PC-9 (cell line): ENCODE measurements around the gene UMAD1. TPM values are rescaled to one million over a fixed set of nuclear protein-coding genes. Genes with fewer than 3 reads are reported as not detected.

Source experiments
- BruUV-seq: library from RNA; stranded (reverse); fragments of 400-500 nt; replicated peaks from 2 replicates; lab custom pipeline; 2021; lab: Mats Ljungman, UMichigan
- CTCF ChIA-PET: fragments of 300-600 bp; sonication (Branson Sonifier 250); formaldehyde crosslinking; loops from one replicate; lab custom pipeline; 2022; ENCODE audit warnings: antibody characterized with exemption; lab: Charles Lee
- POLR2A ChIA-PET: fragments of 300-600 bp; sonication (Branson Sonifier 250); formaldehyde crosslinking; loops from one replicate; lab custom pipeline; 2022; ENCODE audit warnings: antibody characterized with exemption; ENCODE audit not compliant: unreplicated experiment; lab: Charles Lee
- DNase-seq, 2 experiments: peaks; one replicate each; pipeline versions ENCODE4 v3.0.0 to v3.0.0-alpha.2; 2015 to 2022; ENCODE audit warnings: mixed read lengths in 1 of 2
- H2AFZ ChIP-seq: fragments of 200-600 bp; sonication (generic); 2 replicates; pipeline ENCODE4 v1.8.1; 2017; ENCODE audit warnings: antibody characterized with exemption
- H3F3A ChIP-seq: fragments of 200-600 bp; sonication (generic); 2 replicates; pipeline ENCODE4 v1.8.1; 2017; ENCODE audit warnings: antibody characterized with exemption, mild to moderate bottlenecking, low read depth; ENCODE audit not compliant: insufficient read depth
- H3K27ac ChIP-seq: fragments of 200-600 bp; sonication (generic); 2 replicates; pipeline ENCODE4 v1.6.1; 2016; ENCODE audit warnings: mixed run types
- H3K27me3 ChIP-seq: fragments of 200-600 bp; sonication (generic); 2 replicates; pipeline ENCODE4 v1.6.1; 2016; ENCODE audit warnings: low read depth, mixed run types; ENCODE audit not compliant: insufficient read depth
- H3K36me3 ChIP-seq: fragments of 200-600 bp; sonication (generic); 2 replicates; pipeline ENCODE4 v1.6.1; 2016; ENCODE audit warnings: low read depth, mixed run types
- H3K4me1 ChIP-seq: fragments of 200-600 bp; sonication (generic); replicated peaks from 2 replicates; pipeline ENCODE4 v1.6.1; 2016; ENCODE audit warnings: mixed run types; ENCODE audit not compliant: insufficient read depth
- H3K4me2 ChIP-seq: fragments of 200-600 bp; sonication (generic); 2 replicates; pipeline ENCODE4 v1.6.1; 2017; ENCODE audit warnings: mixed run types
- H3K4me3 ChIP-seq: fragments of 200-600 bp; sonication (generic); 2 replicates; pipeline ENCODE4 v1.6.1; 2016; ENCODE audit warnings: mixed run types
- H3K79me2 ChIP-seq: fragments of 200-600 bp; sonication (generic); 2 replicates; pipeline ENCODE4 v1.6.1; 2017; ENCODE audit warnings: low read depth, mixed run types
- H3K9me2 ChIP-seq: fragments of 200-600 bp; sonication (generic); 2 replicates; pipeline ENCODE4 v1.8.1; 2017; ENCODE audit warnings: mild to moderate bottlenecking; ENCODE audit not compliant: insufficient read depth
- H3K9me3 ChIP-seq: fragments of 200-600 bp; sonication (generic); 2 replicates; pipeline ENCODE4 v1.8.1; 2016; ENCODE audit warnings: low read depth; ENCODE audit not compliant: insufficient read depth
- H4K20me1 ChIP-seq: fragments of 200-600 bp; sonication (generic); 2 replicates; pipeline ENCODE4 v1.8.1; 2017; ENCODE audit not compliant: insufficient read depth
- EZH2 ChIP-seq: fragments of 200-600 bp; sonication (generic); IDR thresholded peaks from 2 replicates; pipeline ENCODE4 v1.8.0; 2017; ENCODE audit warnings: antibody characterized with exemption, low read depth
- intact Hi-C: fragments of 100-400 bp; cut with micrococcal nuclease; formaldehyde crosslinking; loops from one replicate; pipeline ENCODE4 v1.10.0; 2022; ENCODE audit not compliant: unreplicated experiment
- total RNA-seq: library from RNA; stranded (reverse); gene quantifications from 2 replicates; pipeline ENCODE4 v1.2.3, GENCODE V29; 2021
- TF ChIP-seq, protein P1 (sequence below): fragments of 200-600 bp; sonication (generic); conservative IDR thresholded peaks from 2 replicates; pipeline ENCODE4 v1.6.1; 2017; ENCODE audit warnings: mixed run types, antibody characterized with exemption, mild to moderate bottlenecking, moderate library complexity

UMAD1 gene
- total RNA-seq, 1 experiment from 2014 or later = 20.5 TPM

DNA sequence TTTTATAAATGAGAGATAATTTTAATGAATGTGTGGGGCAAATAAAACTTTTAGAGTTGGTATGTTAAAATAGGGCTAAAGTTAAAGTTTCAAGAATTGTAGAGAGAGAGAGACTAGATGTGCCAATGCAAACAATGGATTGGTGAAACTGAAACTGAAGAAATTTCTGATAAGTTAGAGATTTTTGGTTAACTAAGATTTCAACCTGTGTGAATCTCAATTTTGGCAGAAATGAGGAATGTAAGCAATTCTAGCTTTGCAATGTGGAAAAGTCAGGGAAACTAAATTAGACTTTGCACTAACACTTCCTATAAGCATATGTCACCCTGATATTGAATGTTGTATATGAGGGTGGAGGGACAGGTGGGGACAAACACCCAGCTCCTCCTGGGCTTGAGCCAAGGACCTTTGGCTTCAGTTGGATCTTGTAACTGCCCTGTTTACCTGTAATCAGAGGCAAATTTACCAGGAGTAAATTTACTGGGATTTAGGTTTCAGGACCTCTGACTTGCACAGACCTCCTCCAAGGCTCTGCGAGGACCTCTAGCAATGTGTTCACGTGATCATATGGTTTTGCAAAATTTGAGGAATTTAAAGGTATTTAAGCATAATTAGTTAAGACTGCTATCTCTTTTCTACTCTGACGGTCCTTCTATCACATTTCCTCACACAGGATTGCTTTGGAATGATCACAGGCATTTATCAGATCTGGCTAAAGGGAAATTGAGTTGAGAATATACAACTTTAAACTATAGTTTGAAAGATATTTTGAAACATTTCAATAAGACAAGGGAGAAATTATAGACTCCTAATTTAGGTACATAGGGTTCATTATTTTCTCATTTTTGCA is 110.9 kb downstream of the UMAD1 start:
- no peak overlapping the region for H3K4me2 ChIP-seq
- DNase-seq = no peak
- H3K27ac ChIP-seq = no peak overlapping the region
- no peaks in the 10 kb centered on the region for H3K36me3 ChIP-seq
- ChIA-PET POLR2A (interaction anchor here (0.6 kb wide), 1 partner anchor 18 kb away, joined by 4 read pairs; no protein-coding TSS in a partner anchor), CTCF (no interaction called here)
- no peaks in the 10 kb centered on the region for H3K27me3 ChIP-seq
- intact Hi-C loops = no loop called here
- H3K4me3 ChIP-seq = no peak overlapping the region
- H3K9me3 ChIP-seq = no peaks in the 10 kb centered on the region; the same call in 1 of the 2 replicates
- H3K79me2 ChIP-seq = no peaks in the 10 kb centered on the region
- no peaks in the 10 kb centered on the region for H3K9me2 ChIP-seq
- no TSS peak for BruUV-seq
- no peaks in the 10 kb centered on the region for H4K20me1 ChIP-seq
- H3F3A ChIP-seq = no peaks in the 10 kb centered on the region
- TF ChIP-seq, protein P1, sequence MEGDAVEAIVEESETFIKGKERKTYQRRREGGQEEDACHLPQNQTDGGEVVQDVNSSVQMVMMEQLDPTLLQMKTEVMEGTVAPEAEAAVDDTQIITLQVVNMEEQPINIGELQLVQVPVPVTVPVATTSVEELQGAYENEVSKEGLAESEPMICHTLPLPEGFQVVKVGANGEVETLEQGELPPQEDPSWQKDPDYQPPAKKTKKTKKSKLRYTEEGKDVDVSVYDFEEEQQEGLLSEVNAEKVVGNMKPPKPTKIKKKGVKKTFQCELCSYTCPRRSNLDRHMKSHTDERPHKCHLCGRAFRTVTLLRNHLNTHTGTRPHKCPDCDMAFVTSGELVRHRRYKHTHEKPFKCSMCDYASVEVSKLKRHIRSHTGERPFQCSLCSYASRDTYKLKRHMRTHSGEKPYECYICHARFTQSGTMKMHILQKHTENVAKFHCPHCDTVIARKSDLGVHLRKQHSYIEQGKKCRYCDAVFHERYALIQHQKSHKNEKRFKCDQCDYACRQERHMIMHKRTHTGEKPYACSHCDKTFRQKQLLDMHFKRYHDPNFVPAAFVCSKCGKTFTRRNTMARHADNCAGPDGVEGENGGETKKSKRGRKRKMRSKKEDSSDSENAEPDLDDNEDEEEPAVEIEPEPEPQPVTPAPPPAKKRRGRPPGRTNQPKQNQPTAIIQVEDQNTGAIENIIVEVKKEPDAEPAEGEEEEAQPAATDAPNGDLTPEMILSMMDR = no peak
- no peak for TF ChIP-seq EZH2
- 0 out of 2 replicates have a peak, but pooled peaks cover 9% of the 10 kb centered on the region for H3K4me1 ChIP-seq
- no peak overlapping the region for H2AFZ ChIP-seq

DNA sequence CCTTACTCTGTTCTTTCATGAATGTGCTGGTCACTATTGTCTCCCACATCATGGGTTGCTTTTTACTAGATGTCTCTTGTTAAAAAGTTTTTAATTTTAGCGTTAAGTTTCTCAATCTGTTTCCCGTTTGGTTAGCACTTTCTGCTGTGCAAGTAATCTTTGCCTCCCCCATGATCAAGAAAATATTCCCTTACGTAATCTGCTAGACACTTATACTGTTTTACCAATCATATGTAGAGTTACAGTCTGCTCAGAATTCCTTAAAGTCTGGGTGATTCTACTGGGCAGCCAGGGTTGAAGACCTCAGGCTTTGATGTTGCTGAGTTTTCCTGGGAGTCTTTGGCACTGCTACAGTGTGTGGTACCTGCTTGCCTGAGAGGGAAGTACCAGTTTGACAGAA is 116.0 kb downstream of the UMAD1 start:
- ChIA-PET POLR2A (no interaction called here), CTCF (no interaction called here)
- BruUV-seq = no TSS peak
- TF ChIP-seq, protein P1 = no peak
- no peak for TF ChIP-seq EZH2
- Histone ChIP-seq H3K4me3 (no peak overlapping the region), H3K9me3 (peaks cover 1% of the 10 kb centered on the region; the same call in 1 of the 2 replicates), H3K27ac (no peak overlapping the region), H3K36me3 (no peaks in the 10 kb centered on the region), H2AFZ (no peak overlapping the region), H3K4me2 (no peak overlapping the region), H3K79me2 (no peaks in the 10 kb centered on the region), H4K20me1 (no peaks in the 10 kb centered on the region), H3F3A (no peaks in the 10 kb centered on the region), H3K27me3 (no peaks in the 10 kb centered on the region), H3K4me1 (peaks cover 7% of the 10 kb centered on the region; the same call in 1 of the 2 replicates), H3K9me2 (no peaks in the 10 kb centered on the region)
- DNase-seq = no peak
- intact Hi-C loops = no loop called here

DNA sequence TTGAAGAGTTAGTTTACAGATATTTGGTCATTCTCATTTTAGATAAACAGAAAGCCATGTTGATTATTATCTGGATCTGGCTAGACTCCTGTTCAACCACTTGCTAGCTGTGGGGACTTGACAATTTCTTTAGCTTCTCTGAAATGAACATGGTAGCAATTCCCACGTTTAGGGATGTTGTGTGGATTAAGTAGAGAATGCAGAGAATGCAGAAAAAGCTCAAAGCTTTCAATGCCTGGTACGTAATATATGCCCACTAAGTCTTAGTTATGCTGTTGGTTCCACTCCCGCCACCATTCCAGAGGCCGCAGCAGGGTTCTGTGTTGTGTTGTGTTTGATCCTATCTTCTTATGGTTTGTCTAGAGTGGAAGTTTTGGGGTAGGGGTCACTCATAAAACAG is 117.0 kb downstream of the UMAD1 start:
- H2AFZ ChIP-seq = no peak overlapping the region
- peaks cover 4% of the 10 kb centered on the region; the same call in 1 of the 2 replicates for H3K9me3 ChIP-seq
- POLR2A ChIA-PET = no interaction called here
- CTCF ChIA-PET = no interaction called here
- H3K4me1 ChIP-seq = peaks cover 13% of the 10 kb centered on the region
- H3F3A ChIP-seq = no peaks in the 10 kb centered on the region
- no peaks in the 10 kb centered on the region for H3K79me2 ChIP-seq
- no peaks in the 10 kb centered on the region for H3K9me2 ChIP-seq
- H3K36me3 ChIP-seq = no peaks in the 10 kb centered on the region
- no peak for DNase-seq
- TF ChIP-seq, protein P1 = no peak
- no peak for TF ChIP-seq EZH2
- H4K20me1 ChIP-seq = no peaks in the 10 kb centered on the region
- H3K27me3 ChIP-seq = no peaks in the 10 kb centered on the region
- intact Hi-C loops = no loop called here
- H3K4me3 ChIP-seq = no peak overlapping the region
- H3K4me2 ChIP-seq = no peak overlapping the region
- no peak overlapping the region for H3K27ac ChIP-seq
- BruUV-seq = no TSS peak
